Left lung (tissue), 14 donors: Measurements from ENCODE around the gene IP6K3. TPM values are rescaled to one million over a fixed set of nuclear protein-coding genes. Genes with fewer than 3 reads are reported as not detected.

Source experiments
- ATAC-seq: fragments of 200-7000 bp; cut with Tn5 transposase; one replicate; pipeline ENCODE4 v1.9.1; 2020; ENCODE audit warnings: moderate library complexity
- DNase-seq, 4 donors: peaks; one replicate each; pipeline ENCODE4 v3.0.0-alpha.2; 2013 to 2020
- H3K27ac ChIP-seq, 2 donors: fragments of 200-600 bp; sonication (generic) in 1 of 2; one replicate each; pipeline versions ENCODE4 v1.5.0 to v1.8.0; 2020 to 2021
- H3K27me3 ChIP-seq, 2 donors: fragments of 200-600 bp; sonication (generic) in 1 of 2; one replicate each; pipeline versions ENCODE4 v1.5.0 to v1.8.0; 2020 to 2021
- H3K36me3 ChIP-seq, 2 donors: fragments of 200-600 bp; sonication (generic) in 1 of 2; one replicate each; pipeline versions ENCODE4 v1.5.0 to v1.8.0; 2020 to 2021
- H3K4me1 ChIP-seq, 2 donors: fragments of 200-600 bp; one replicate each; pipeline ENCODE4 v1.8.0; 2021
- H3K4me3 ChIP-seq, 2 donors: fragments of 200-600 bp; sonication (generic) in 1 of 2; one replicate each; pipeline versions ENCODE4 v1.5.0 to v1.8.0; 2020 to 2021; ENCODE audit warnings: mild to moderate bottlenecking in 1 of 2
- H3K9me3 ChIP-seq, 2 donors: fragments of 200-600 bp; sonication (generic) in 1 of 2; one replicate each; pipeline versions ENCODE4 v1.5.0 to v1.8.0; 2020 to 2021
- CTCF ChIP-seq, 2 donors: fragments of 200-600 bp; sonication (generic) in 1 of 2; IDR thresholded peaks; one replicate each; pipeline versions ENCODE4 v1.5.0 to v1.8.0; 2021; ENCODE audit warnings: antibody characterized with exemption in 2 of 2
- intact Hi-C, 2 donors: fragments of 100-400 bp; cut with DNase I; formaldehyde crosslinking; loops; one replicate each; pipeline versions ENCODE4 v1.11.2 to v1.14.2; 2022
- long read RNA-seq, 12 donors: library from polyadenylated mRNA in 2 of 12; unstranded in 2 of 12; transcript quantifications; one replicate each; pipeline ENCODE4 v2.0.0 and lab custom pipeline, GENCODE V29; 2019 to 2026
- polyA plus RNA-seq, 6 donors: library from polyadenylated mRNA; unstranded; fragments of 120-200 nt; gene quantifications; one replicate each; pipeline ENCODE4 v1.2.1, GENCODE V29; 2013; ENCODE audit not compliant: insufficient read length in 6 of 6
- total RNA-seq, 2 donors: library from RNA; stranded (reverse); fragmentation: NEBNext Ultra II Directional; extraction: Animal tissue kit (Norgen Biotek cat#: 25700); gene quantifications; one replicate each; pipeline ENCODE4 v1.2.1, GENCODE V29; 2021
- donor health status: DM: no; HTN: yes; CAD: no.
- donor health status: DM: no; HTN: no; CAD: no.

The IP6K3 gene
- total RNA-seq (1 to 10 TPM in 1 of 2 donors, under 1 TPM in 1; 0.87 to 3.4 TPM), polyA plus RNA-seq (1 to 10 TPM; 2.8 to 5.4 (median 3.9) TPM)
- long read RNA-seq, donor 1, partial matches to known transcripts = 0 of 3 reads
- long read RNA-seq, donor 1, other reads (novel, unspliced or antisense) = 0 of 3 reads
- long read RNA-seq, donor 2 = 0 reads
- long read RNA-seq, donor 3, partial matches to known transcripts = 0 of 1 reads
- long read RNA-seq, donor 3, other reads (novel, unspliced or antisense) = 0 of 1 reads
- long read RNA-seq, donor 4, partial matches to known transcripts = 0 of 1 reads
- long read RNA-seq, donor 4, other reads (novel, unspliced or antisense) = 0 of 1 reads
- long read RNA-seq, donor 5 = 0 reads
- long read RNA-seq, donor 6 = 0 reads
- long read RNA-seq, donor 7 = 0 reads
- long read RNA-seq, donor 8, partial matches to known transcripts = 0 of 2 reads
- long read RNA-seq, donor 8, other reads (novel, unspliced or antisense) = 0 of 2 reads
- long read RNA-seq, donor 9 = 0 reads
- long read RNA-seq, donor 10, partial matches to known transcripts = 3 of 3 reads
- long read RNA-seq, donor 10, other reads (novel, unspliced or antisense) = 0 of 3 reads
- long read RNA-seq, donor 11 = 0 reads
- long read RNA-seq, donor 12, partial matches to known transcripts = 0 of 1 reads
- long read RNA-seq, donor 12, other reads (novel, unspliced or antisense) = 0 of 1 reads

GRCh38 chr6:33746651-33747100 is at the start of gene IP6K3:
TSS of gene IP6K3 (minus strand) at chr6:33746905. CDS start at chr6:33735476, 11,429 bp downstream.
- no peak for ATAC-seq
- intact Hi-C loops = no loop called here
- H3K4me3 ChIP-seq = peak within 1 kb of the TSS in 1 of 2 donors; percentile 6
- no peaks in the 10 kb centered on the region for H3K9me3 ChIP-seq
- H3K4me1 ChIP-seq = peaks cover 7 to 12% of the 10 kb centered on the region in 2 donors
- H3K27ac ChIP-seq = no peak within 1 kb of the TSS
- no peaks in the 10 kb centered on the region for H3K27me3 ChIP-seq
- peak in 1 of 4 donors; percentile 50 for DNase-seq
- no peak for TF ChIP-seq CTCF (IDR thresholded peaks at IDR 0.05)
- H3K36me3 ChIP-seq = no peaks in the 10 kb centered on the region

- ATAC-seq (no peak), DNase-seq (peak in 1 of 4 donors; percentile 38)
- Histone ChIP-seq H3K27ac (no peak overlapping the region), H3K4me3 (no peak overlapping the region), H3K4me1 (no peaks in the 10 kb centered on the region), H3K27me3 (peaks cover 0 to 58% of the 10 kb centered on the region in 2 donors), H3K9me3 (no peaks in the 10 kb centered on the region), H3K36me3 (no peaks in the 10 kb centered on the region)
- intact Hi-C loops = no loop called here
- no peak for TF ChIP-seq CTCF (IDR thresholded peaks at IDR 0.05)
These were observed 48.4 kb upstream of the IP6K3 start for GRCh38 chr6:33794910-33795623.

- Histone ChIP-seq H3K4me3 (no peak overlapping the region), H3K36me3 (no peaks in the 10 kb centered on the region), H3K4me1 (peaks cover 3 to 6% of the 10 kb centered on the region in 2 donors), H3K27ac (no peak overlapping the region), H3K9me3 (no peaks in the 10 kb centered on the region), H3K27me3 (peaks cover 0 to 40% of the 10 kb centered on the region in 2 donors)
- ATAC-seq = no peak
- TF ChIP-seq CTCF (IDR thresholded peaks at IDR 0.05) = no peak
- DNase-seq = peak in 1 of 4 donors; percentile 55
- intact Hi-C loops = no loop called here
These were observed 46.3 kb upstream of the IP6K3 start for GRCh38 chr6:33792981-33793380.

GRCh38 chr6:33791620-33792019 is 44.9 kb upstream of the IP6K3 start:
- no peaks in the 10 kb centered on the region for H3K36me3 ChIP-seq
- H3K4me3 ChIP-seq = no peak overlapping the region
- intact Hi-C loops = no loop called here
- no peaks in the 10 kb centered on the region for H3K9me3 ChIP-seq
- peak in 1 of 4 donors; percentile 2 for DNase-seq
- H3K4me1 ChIP-seq = peaks cover 15 to 19% of the 10 kb centered on the region in 2 donors
- TF ChIP-seq CTCF (IDR thresholded peaks at IDR 0.05) = no peak
- peaks cover 0 to 28% of the 10 kb centered on the region in 2 donors for H3K27me3 ChIP-seq
- H3K27ac ChIP-seq = no peak overlapping the region
- ATAC-seq = no peak
